ENCODE measurements around the gene CBARP.

CBARP gene

GRCh38 chr19:1230783-1231489, 6.9 kb downstream of the CBARP start:
- DNase-seq (ENCODE audit: low spot score in 2 of 2) = no peak
- no peaks in the 10 kb centered on the region for H3K4me1 ChIP-seq
- H3K9me3 ChIP-seq = no peaks in the 10 kb centered on the region
- no peaks in the 10 kb centered on the region for H3K27me3 ChIP-seq (ENCODE audit: low read depth)
- peaks cover 51% of the 10 kb centered on the region for H3K36me3 ChIP-seq (replicated peaks)
- in situ Hi-C loops (cut with MboI; ENCODE audit: low sequenced_read_pairs) = no loop called here
- no peak overlapping the region for H3K4me3 ChIP-seq

GRCh38 chr19:1229924-1230782, 7.7 kb downstream of the CBARP start:
- Histone ChIP-seq H3K36me3 (replicated peaks) (peaks cover 55% of the 10 kb centered on the region), H3K4me3 (no peak overlapping the region), H3K4me1 (no peaks in the 10 kb centered on the region), H3K9me3 (no peaks in the 10 kb centered on the region), H3K27me3 (ENCODE audit: low read depth) (no peaks in the 10 kb centered on the region)
- DNase-seq (ENCODE audit: low spot score in 2 of 2) = no peak
- in situ Hi-C loops (cut with MboI; ENCODE audit: low sequenced_read_pairs) = no loop called here

- Histone ChIP-seq H3K9me3 (no peaks in the 10 kb centered on the region), H3K27me3 (ENCODE audit: low read depth) (no peaks in the 10 kb centered on the region), H3K4me3 (no peak overlapping the region), H3K4me1 (no peaks in the 10 kb centered on the region), H3K36me3 (replicated peaks) (peaks cover 54% of the 10 kb centered on the region)
- in situ Hi-C loops (cut with MboI; ENCODE audit: low sequenced_read_pairs) = no loop called here
- no peak for DNase-seq (ENCODE audit: low spot score in 2 of 2)
These were observed 8.5 kb downstream of the CBARP start for GRCh38 chr19:1229056-1229923.

GRCh38 chr19:1228161-1228957, 9.4 kb downstream of the CBARP start:
- in situ Hi-C loops (cut with MboI; ENCODE audit: low sequenced_read_pairs) = no loop called here

GRCh38 chr19:1227304-1228054, 10.3 kb downstream of the CBARP start:
- Histone ChIP-seq H3K4me3 (no peak overlapping the region), H3K9me3 (no peaks in the 10 kb centered on the region), H3K4me1 (no peaks in the 10 kb centered on the region), H3K36me3 (replicated peaks) (peaks cover 54% of the 10 kb centered on the region), H3K27me3 (ENCODE audit: low read depth) (no peaks in the 10 kb centered on the region)
- DNase-seq (ENCODE audit: low spot score in 2 of 2) = no peak
- in situ Hi-C loops (cut with MboI; ENCODE audit: low sequenced_read_pairs) = no loop called here

More at GRCh38 chr19:1228161-1228957, 9.4 kb downstream of the CBARP start:
- Histone ChIP-seq H3K4me3 (no peak overlapping the region), H3K36me3 (replicated peaks) (peaks cover 54% of the 10 kb centered on the region), H3K4me1 (no peaks in the 10 kb centered on the region), H3K27me3 (ENCODE audit: low read depth) (no peaks in the 10 kb centered on the region), H3K9me3 (no peaks in the 10 kb centered on the region)
- DNase-seq (ENCODE audit: low spot score in 2 of 2) = no peak

GRCh38 chr19:1226522-1227303, 11.1 kb downstream of the CBARP start:
- Histone ChIP-seq H3K36me3 (replicated peaks) (peaks cover 62% of the 10 kb centered on the region), H3K27me3 (ENCODE audit: low read depth) (no peaks in the 10 kb centered on the region), H3K4me1 (no peaks in the 10 kb centered on the region), H3K4me3 (no peak overlapping the region), H3K9me3 (no peaks in the 10 kb centered on the region)
- in situ Hi-C loops (cut with MboI; ENCODE audit: low sequenced_read_pairs) = no loop called here
- no peak for DNase-seq (ENCODE audit: low spot score in 2 of 2)

- no peaks in the 10 kb centered on the region for H3K27me3 ChIP-seq (ENCODE audit: low read depth)
- H3K36me3 ChIP-seq (replicated peaks) = peaks cover 65% of the 10 kb centered on the region
- no peaks in the 10 kb centered on the region for H3K9me3 ChIP-seq
- no peak overlapping the region for H3K4me3 ChIP-seq
- no peaks in the 10 kb centered on the region for H3K4me1 ChIP-seq
- in situ Hi-C loops (cut with MboI; ENCODE audit: low sequenced_read_pairs) = no loop called here
- DNase-seq (ENCODE audit: low spot score in 2 of 2) = no peak
These were observed 11.6 kb downstream of the CBARP start for GRCh38 chr19:1226227-1226518.

- Histone ChIP-seq H3K36me3 (replicated peaks) (peaks cover 66% of the 10 kb centered on the region), H3K27me3 (ENCODE audit: low read depth) (no peaks in the 10 kb centered on the region), H3K4me3 (no peak overlapping the region), H3K4me1 (no peaks in the 10 kb centered on the region), H3K9me3 (no peaks in the 10 kb centered on the region)
- DNase-seq (ENCODE audit: low spot score in 2 of 2) = no peak
- in situ Hi-C loops (cut with MboI; ENCODE audit: low sequenced_read_pairs) = no loop called here
These were observed 12.2 kb downstream of the CBARP start for GRCh38 chr19:1225440-1226226.

GRCh38 chr19:1224847-1225246, 13.0 kb downstream of the CBARP start:
- no peaks in the 10 kb centered on the region for H3K4me1 ChIP-seq
- in situ Hi-C loops (cut with MboI; ENCODE audit: low sequenced_read_pairs) = no loop called here
- peaks cover 72% of the 10 kb centered on the region for H3K36me3 ChIP-seq (replicated peaks)

GRCh38 chr19:1224047-1224825, 13.6 kb downstream of the CBARP start:
- in situ Hi-C loops (cut with MboI; ENCODE audit: low sequenced_read_pairs) = no loop called here
- no peaks in the 10 kb centered on the region for H3K4me1 ChIP-seq
- no peak overlapping the region for H3K4me3 ChIP-seq
- no peak for DNase-seq (ENCODE audit: low spot score in 2 of 2)
- no peaks in the 10 kb centered on the region for H3K9me3 ChIP-seq
- H3K27me3 ChIP-seq (ENCODE audit: low read depth) = no peaks in the 10 kb centered on the region
- H3K36me3 ChIP-seq (replicated peaks) = peaks cover 74% of the 10 kb centered on the region

More at GRCh38 chr19:1224847-1225246, 13.0 kb downstream of the CBARP start:
- no peak for DNase-seq (ENCODE audit: low spot score in 2 of 2)
- no peaks in the 10 kb centered on the region for H3K27me3 ChIP-seq (ENCODE audit: low read depth)
- no peak overlapping the region for H3K4me3 ChIP-seq
- H3K9me3 ChIP-seq = no peaks in the 10 kb centered on the region

Data from HAP-1 (cell line).